Mesodermal cell (in vitro differentiated cells): ENCODE data around the gene ANKRD13D.
A peak's percentile ranks its signal among the peaks of the same experiment; 100 is the strongest.
"Not testable (repeated sequence)": the region's sequence is repeated elsewhere in the genome, so short reads cannot be mapped to it uniquely, and the experiment has no call there.

Experiments used
- H3K27ac ChIP-seq: 2 replicates; pipeline ENCODE4 v1.7.0; 2013; ENCODE audit warnings: mild to moderate bottlenecking, low read depth, low read length, moderate library complexity; ENCODE audit not compliant: severe bottlenecking
- H3K36me3 ChIP-seq: 2 replicates; pipeline ENCODE4 v1.7.1; 2013; ENCODE audit warnings: mild to moderate bottlenecking, low read length, moderate library complexity; ENCODE audit not compliant: control insufficient read depth, insufficient read depth
- H3K4me1 ChIP-seq: one replicate; pipeline ENCODE4 v1.7.1; 2013; ENCODE audit warnings: mild to moderate bottlenecking, low read length; ENCODE audit not compliant: insufficient read depth, control insufficient read depth, poor library complexity, severe bottlenecking
- H3K4me3 ChIP-seq: 2 replicates; pipeline ENCODE4 v1.7.0; 2013; ENCODE audit warnings: low read length, control low read depth, mild to moderate bottlenecking; ENCODE audit not compliant: insufficient read depth, poor library complexity, severe bottlenecking; ENCODE audit errors: extremely low read depth
- H3K9me3 ChIP-seq: 2 replicates; pipeline ENCODE4 v1.7.1; 2013; ENCODE audit warnings: mild to moderate bottlenecking, low read length, moderate library complexity; ENCODE audit not compliant: control insufficient read depth
- WGBS, 2 experiments: methylation state at CpG; one replicate each; pipeline ENCODE4 v1.1.5; 2013; ENCODE audit warnings: missing lambda C conversion rate in 2 of 2; ENCODE audit not compliant: insufficient coverage in 2 of 2; 5-methylcytosine and 5-hydroxymethylcytosine counted together

The ANKRD13D gene

DNA sequence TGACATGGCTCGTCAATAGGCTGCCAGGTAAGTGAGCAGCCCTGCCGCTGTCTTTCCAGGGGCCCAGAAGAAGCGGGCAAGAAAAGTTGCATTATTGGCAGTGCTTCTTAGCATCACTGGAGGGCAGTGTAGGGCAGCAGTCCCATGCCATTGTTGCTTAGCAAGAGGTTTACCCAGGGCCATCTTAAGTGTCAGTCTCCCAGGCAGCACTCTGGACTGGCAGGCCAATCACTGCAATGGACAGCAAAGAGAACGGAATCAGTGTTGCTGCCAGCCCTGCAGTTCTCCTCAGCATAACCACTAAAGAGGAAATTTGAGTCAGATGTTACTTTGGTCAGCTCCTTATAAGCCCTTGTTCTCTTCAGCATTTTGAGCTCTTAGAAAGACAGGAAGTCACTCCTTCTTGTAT, 36.3 kb upstream of the ANKRD13D start:
- no peak overlapping the region for H3K4me3 ChIP-seq
- H3K4me1 ChIP-seq = peaks cover 4% of the 10 kb centered on the region
- H3K36me3 ChIP-seq = peaks cover 93% of the 10 kb centered on the region
- no peaks in the 10 kb centered on the region for H3K9me3 ChIP-seq
- WGBS, 2 experiments = 92 to 100% methylated on average over 4 of the region's 4 CpGs
- H3K27ac ChIP-seq = no peak overlapping the region

DNA sequence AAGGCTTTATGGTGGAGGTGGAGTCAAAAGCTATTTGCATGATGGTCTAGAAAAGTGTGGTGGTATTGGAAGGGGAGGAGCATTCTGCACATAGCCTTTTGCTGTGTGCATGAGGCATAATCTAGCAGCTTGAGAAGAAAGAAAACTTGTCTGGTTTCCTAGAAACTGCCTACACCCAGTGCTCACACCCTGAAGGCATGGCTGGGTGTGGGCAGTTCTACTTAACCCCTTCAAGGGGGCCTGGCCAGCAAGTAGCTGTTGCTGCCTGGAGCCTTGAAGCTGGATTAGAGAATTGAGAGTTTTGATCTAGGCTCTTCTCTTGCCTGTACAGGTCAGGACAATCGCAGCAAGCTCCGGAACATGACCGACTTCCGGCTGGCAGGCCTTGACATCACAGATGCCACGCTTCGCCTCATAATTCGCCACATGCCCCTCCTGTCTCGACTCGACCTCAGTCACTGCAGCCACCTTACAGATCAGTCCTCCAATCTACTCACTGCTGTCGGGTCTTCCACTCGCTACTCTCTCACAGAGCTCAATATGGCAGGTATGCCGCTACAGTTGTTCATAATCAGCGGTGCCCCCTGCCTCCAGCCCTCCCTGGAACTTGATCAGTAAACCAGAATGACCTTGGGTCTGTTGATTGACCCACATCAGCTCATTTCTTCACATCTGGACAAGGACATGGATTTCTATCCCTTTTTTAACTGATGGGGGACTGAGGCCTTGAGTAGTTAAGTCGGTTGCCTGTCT, 35.1 kb upstream of the ANKRD13D start:
- no peaks in the 10 kb centered on the region for H3K9me3 ChIP-seq
- no peak overlapping the region for H3K27ac ChIP-seq
- H3K4me3 ChIP-seq = no peak overlapping the region
- 94 to 95% methylated on average over 14 of the region's 14 CpGs for WGBS, 2 experiments
- peaks cover 4% of the 10 kb centered on the region for H3K4me1 ChIP-seq
- peaks cover 81% of the 10 kb centered on the region for H3K36me3 ChIP-seq

DNA sequence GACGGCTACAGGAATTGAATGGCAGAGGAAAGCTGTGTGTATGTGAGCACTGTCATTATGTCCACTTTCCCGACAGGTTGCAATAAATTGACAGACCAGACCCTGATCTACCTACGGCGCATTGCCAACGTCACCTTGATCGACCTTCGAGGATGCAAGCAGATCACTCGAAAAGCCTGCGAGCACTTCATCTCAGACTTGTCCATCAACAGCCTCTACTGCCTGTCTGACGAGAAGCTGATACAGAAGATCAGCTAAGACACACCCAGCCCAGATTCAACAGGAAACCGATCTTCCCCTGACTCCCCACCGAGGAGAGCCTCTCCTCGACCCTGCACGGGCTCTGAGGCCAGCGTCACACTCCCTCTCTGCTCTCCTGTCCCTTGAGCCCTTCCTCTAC, 34.3 kb upstream of the ANKRD13D start:
- H3K27ac ChIP-seq = no peak overlapping the region
- peaks cover 4% of the 10 kb centered on the region for H3K4me1 ChIP-seq
- no peak overlapping the region for H3K4me3 ChIP-seq
- no peaks in the 10 kb centered on the region for H3K9me3 ChIP-seq
- peaks cover 73% of the 10 kb centered on the region for H3K36me3 ChIP-seq
- WGBS, 2 experiments = 97 to 98% methylated on average over 11 to 14 of the region's 15 CpGs

DNA sequence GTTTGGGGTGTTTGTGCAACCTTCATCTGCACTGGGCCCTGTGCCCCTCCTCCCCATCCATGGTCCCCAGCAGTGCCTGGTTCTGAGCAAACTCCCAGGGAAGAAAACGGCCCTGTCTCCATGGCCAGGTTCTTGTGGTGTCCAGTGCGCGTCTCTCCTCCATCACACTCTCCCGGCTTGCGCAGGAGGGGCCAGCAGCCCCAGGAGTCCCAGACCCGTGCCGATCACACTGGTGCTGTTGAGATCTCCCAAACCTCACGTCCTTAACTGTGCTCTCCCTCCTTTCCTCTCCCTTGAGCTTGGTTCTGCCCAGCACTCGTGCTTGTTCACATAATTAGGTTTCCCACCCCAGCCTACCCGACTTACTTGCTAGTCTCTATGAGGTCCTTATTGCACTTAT, 33.8 kb upstream of the ANKRD13D start:
- Histone ChIP-seq H3K27ac (no peak overlapping the region), H3K36me3 (peaks cover 68% of the 10 kb centered on the region), H3K4me3 (no peak overlapping the region), H3K4me1 (peaks cover 4% of the 10 kb centered on the region), H3K9me3 (no peaks in the 10 kb centered on the region)
- 90 to 95% methylated on average over 9 of the region's 10 CpGs for WGBS, 2 experiments

DNA sequence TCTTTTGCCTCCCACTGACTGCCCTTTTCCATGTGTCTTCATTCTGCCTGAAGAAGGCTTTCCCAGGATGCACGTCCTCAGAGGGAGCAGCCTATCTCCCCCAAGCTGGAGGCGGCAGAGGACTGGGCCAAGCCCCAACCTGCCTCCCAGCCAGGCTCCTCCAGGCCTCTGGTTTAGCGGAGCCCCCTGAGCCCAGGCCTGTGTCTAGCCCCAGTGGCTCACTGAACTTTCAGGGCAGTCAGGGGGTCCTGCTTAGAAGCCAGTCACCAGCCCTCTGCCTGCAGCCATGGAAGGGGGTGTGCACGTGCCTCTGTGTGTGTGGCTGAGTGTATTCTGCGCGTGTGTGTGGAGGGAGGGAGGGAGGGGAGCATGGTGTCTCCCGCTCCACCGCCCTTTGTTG, 33.2 kb upstream of the ANKRD13D start:
- peaks cover 63% of the 10 kb centered on the region for H3K36me3 ChIP-seq
- no peak overlapping the region for H3K4me3 ChIP-seq
- 93 to 99% methylated on average over 2 to 7 of the region's 8 CpGs for WGBS, 2 experiments
- no peak overlapping the region for H3K27ac ChIP-seq
- H3K9me3 ChIP-seq = no peaks in the 10 kb centered on the region
- peaks cover 4% of the 10 kb centered on the region for H3K4me1 ChIP-seq

DNA sequence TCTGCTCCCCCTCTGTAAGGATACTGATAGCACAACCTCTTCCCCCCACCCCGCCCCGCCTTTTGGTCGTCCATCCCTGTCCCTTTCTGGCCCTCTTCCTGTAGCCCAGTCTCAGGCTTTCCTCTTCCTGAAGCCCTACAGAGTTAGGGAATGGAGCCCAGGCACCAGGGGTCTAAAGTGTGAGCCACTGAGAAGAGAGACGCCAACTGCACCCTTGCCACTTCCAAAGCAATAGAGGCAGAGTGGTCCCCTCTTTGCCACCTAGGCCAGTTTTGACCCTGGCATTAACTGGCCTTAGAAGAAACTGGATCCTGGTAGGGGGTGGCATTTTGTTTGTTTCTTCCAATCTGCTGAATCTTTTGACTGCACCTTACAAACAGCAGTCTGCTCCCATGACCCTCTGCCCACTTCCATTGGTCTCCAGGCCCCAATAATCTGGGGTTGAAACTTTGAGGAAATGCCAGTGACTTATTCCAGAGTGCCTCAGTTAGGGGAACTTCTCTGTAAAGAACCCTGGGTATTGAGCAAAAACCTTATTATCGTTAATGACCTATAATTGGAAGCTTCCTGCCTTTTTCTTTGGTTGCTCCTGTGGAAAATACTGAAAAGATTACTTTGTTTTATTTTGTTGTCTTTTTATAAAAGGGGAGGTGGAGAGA, 32.5 kb upstream of the ANKRD13D start:
- 73 to 100% methylated on average over 2 to 4 of the region's 5 CpGs for WGBS, 2 experiments
- peaks cover 4% of the 10 kb centered on the region for H3K4me1 ChIP-seq
- no peaks in the 10 kb centered on the region for H3K9me3 ChIP-seq
- no peak overlapping the region for H3K4me3 ChIP-seq
- H3K27ac ChIP-seq = no peak overlapping the region
- peaks cover 55% of the 10 kb centered on the region for H3K36me3 ChIP-seq

DNA sequence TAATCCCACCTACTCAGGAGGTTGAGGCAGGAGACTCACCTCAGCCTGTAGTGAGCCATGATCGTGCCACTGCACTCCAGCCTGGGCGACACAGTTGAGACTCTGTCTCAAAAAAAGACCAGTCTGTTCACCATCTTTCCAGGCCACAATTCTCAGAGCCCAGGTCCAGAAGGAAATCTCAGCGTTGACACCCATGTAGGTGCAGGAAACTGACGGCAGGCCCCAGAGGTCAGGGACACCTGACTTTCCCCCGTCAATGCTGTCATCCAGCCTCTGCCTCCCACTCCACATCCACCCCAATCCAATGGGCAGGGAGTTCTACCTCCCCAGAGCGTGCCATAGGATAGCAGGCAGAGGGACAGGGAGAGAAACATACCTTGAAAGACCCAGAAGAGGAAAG, 28.7 kb upstream of the ANKRD13D start:
- Histone ChIP-seq H3K4me1 (peaks cover 8% of the 10 kb centered on the region), H3K9me3 (no peaks in the 10 kb centered on the region), H3K27ac (no peak overlapping the region), H3K36me3 (peaks cover 17% of the 10 kb centered on the region), H3K4me3 (no peak overlapping the region)
- 89 to 90% methylated on average over 4 to 5 of the region's 6 CpGs for WGBS, 2 experiments

DNA sequence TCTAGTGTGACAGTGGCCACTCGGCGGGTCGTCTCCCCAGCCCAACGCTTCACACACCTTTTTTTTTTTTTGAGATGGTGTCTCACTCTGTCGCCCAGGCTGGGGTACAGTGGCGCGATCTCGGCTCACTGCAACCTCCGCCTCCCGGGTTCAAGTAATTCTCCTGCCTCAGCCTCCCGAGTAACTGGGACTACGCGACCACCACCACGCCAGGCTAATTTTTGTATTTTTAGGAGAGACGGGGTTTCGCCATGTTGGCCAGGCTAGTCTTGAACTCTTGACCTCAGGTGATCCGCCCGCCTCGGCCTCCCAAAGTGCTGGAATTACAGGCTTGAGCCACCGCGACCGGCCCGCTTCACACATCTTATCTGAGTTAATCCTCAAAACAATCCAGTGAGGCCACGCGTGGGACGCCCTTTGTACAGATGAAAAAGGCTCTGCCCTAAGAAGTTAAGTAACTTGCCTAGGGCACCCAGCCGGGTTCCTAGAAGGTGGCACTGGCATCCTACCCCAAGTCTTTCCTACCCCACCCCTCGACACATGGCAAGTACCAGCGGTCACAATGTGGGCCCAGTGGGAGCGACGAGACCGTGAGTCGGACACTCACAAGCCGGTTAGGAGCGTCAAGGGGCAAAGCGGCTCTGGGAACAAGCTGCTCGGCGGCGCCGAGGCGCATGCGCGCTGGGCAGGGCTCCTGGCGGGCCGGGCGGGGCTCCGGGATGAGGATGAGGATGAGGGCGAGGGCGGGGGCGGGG, 28.0 kb upstream of the ANKRD13D start:
- not testable (repeated sequence) for H3K9me3 ChIP-seq, H3K4me1 ChIP-seq, H3K27ac ChIP-seq
- Histone ChIP-seq H3K4me3 (peak overlapping the region; percentile 23), H3K36me3 (peaks cover 11% of the 10 kb centered on the region)
- 44 to 55% methylated on average over 31 to 42 of the region's 50 CpGs for WGBS, 2 experiments

DNA sequence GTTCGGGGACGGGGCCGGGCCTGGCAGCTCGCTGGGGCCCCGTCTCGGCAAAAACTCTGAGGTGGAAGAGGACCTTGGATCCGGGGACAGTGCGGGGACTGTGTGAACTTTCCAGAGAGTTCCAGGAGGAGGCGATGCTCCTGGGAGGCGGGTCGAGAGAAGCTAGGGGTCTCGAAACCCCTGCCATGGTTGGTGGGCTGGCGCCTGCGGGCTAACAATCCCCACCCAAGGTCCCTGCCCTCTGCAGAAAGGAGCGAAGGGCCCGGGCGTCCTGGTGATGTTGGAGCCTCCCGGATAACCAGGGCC, 27.5 kb upstream of the ANKRD13D start:
- Histone ChIP-seq H3K27ac (no peak overlapping the region), H3K36me3 (peaks cover 8% of the 10 kb centered on the region), H3K4me1 (peaks cover 4% of the 10 kb centered on the region), H3K9me3 (no peaks in the 10 kb centered on the region), H3K4me3 (peak overlapping the region; percentile 23)
- 5 to 15% methylated on average over 13 to 17 of the region's 18 CpGs for WGBS, 2 experiments

DNA sequence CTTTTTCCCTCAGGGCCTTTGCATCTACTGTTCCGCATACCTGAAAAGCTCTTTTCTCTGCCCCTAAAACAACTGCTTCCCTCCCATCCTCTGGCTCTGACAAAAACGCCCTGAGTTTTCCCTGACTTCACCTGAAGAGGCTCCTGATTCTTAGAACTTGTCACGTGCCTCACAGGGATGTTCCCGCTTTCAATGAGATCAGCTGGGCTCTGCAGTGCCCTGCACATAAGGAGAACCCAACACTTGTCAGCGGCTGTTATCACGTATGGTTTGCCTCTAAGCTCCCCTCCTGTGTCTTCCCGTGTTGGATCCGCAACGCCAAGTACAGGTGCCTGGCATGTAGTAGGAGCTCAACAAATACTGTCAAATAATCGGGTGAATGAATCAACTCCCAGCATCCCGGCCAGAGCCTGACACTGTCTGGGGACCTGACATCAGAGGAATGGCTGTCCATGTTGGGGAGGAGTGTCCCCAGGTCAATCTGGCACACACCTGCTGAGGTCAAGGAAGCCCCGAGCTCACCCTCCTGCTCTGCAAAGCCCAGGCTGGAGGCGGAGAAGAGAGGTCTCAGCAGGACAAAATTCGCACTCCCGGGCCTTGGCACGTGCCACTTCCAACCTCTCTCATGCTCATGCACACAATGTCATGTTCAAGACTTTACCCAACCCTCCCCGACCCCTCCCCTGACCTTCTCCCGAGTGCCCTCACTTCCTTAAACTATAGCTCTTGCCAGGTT, 27.0 kb upstream of the ANKRD13D start:
- Histone ChIP-seq H3K27ac (no peak overlapping the region), H3K9me3 (no peaks in the 10 kb centered on the region), H3K4me3 (no peak overlapping the region), H3K36me3 (peaks cover 2% of the 10 kb centered on the region), H3K4me1 (peaks cover 4% of the 10 kb centered on the region)
- WGBS, 2 experiments = 60 to 68% methylated on average over 12 to 16 of the region's 18 CpGs
